Activated CD8-positive, alpha-beta memory T cell treated with anti-CD3 and anti-CD28 coated beads for 1 hour (primary cell): ENCODE measurements around the gene DEPDC5.
"Not testable (repeated sequence)": the region's sequence is repeated elsewhere in the genome, so short reads cannot be mapped to it uniquely, and the experiment has no call there.

Experiments used
- DNase-seq, 2 donors: peaks; one replicate each; pipeline ENCODE4 v3.0.0-alpha.2; 2020; ENCODE audit warnings: low read depth in 1 of 2; ENCODE audit errors: extremely low read depth in 1 of 2

The DEPDC5 gene

DNA sequence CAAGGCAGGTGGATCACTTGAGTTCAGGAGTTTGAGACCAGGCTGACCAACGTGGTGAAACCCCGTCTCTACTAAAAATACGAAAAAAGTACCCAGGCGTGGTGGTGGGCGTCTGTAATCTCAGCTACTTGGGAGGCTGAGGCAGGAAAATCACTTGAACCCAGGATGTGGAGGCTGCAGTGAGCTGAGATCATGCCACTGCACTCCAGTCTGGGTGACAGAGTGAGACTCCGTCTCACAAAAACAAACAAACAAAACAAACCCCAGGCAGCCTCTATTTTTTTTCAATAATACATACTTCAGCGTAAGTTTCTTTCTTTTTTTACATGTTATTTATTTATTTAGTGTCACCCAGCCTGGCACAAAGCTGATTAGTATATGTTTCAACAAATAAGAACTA, 60.1 kb downstream of the DEPDC5 start:
- not testable (repeated sequence) for DNase-seq

DNA sequence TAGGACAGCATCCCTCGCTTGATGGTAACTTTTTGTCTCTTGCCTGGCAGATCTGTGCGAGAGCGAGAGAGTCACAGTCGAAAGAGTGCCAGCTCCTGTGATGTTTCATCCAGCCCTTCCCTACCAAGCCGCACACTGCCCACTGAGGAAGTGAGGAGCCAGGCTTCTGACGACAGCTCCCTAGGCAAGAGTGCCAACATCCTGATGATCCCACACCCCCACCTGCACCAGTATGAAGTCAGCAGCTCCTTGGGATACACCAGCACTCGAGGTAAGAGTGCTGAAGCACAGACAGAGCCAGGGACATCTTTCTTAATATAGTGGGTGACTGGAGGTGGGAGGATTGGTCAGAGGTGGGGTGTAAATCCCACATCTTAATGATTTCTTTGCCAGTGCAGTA, 61.1 kb downstream of the DEPDC5 start:
- DNase-seq = no peak

DNA sequence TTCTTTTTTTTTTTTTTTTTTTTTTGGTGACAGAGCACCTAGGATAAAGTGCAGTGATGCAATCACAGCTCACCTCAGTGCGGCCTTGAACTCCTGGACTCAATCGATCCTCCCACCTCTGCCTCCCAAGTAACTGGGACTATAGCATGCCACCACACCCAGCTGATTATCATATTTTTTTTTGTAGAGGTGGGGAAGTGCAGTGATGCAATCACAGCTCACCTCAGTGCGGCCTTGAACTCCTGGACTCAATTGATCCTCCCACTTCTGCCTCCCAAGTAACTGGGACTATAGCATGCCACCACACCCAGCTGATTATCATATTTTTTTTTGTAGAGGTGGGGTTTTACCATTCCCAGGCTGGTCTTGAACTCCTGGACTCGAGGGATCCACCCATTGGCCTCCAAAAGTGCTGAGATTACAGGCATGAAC, 61.6 kb downstream of the DEPDC5 start:
- DNase-seq = not testable (repeated sequence)

DNA sequence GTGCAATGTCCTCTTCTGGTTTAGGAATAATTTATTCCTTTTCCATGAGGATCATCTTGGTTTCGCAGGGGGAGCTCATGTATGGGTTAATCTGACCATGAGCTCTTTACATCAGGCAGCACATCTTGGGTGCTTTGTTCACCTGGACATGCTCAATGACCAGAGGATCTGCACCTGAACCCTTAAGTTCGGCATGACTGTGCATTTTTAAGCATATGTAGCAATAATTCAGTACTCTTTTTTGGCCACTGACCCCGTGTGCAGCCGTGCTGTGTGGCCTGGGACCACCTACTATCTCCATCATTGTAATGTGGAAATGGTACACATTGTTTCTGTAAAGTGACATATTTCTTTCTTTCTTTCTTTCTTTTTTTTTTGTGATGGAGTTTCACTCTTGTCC, 62.9 kb downstream of the DEPDC5 start:
- no peak for DNase-seq

DNA sequence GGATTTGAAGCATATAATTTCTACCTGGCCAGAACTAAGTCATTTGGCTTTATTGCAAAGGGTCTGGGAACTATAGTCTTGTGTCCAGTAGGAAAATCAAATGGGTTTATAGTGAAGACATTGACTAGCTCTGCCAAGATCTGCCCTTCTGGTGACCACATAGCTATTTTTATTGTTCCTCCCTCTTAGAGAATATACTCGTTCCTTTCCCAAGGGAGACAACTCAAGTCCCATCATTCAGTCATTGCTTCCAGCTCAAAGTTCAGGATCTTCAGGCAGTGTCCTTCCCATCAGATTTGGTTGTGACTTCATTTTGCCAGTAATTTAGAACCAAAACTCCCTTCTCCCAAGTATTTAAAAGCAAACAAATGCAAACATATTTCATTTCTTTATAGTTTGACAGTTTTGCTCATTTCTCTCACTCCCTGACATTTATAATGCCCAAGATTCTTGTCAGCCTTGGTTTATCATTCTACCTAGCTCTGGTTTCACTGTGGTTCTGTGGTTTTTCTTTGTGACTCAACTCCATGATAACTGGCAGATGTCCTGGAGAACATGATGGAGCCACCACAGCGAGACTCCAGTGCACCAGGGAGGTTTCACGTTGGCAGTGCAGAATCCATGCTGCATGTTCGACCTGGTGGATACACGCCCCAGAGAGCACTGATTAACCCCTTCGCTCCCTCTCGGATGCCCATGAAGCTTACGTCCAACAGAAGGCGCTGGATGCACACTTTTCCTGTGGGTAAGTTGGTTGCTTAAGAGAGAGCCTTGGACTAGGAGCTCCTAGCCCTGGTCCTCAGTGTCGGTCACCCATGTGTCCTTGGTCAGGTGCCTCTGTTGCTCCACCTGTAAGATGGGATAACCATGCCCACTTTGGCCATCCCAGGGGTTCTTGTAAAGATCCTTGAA, 64.9 kb downstream of the DEPDC5 start:
- DNase-seq = no peak

DNA sequence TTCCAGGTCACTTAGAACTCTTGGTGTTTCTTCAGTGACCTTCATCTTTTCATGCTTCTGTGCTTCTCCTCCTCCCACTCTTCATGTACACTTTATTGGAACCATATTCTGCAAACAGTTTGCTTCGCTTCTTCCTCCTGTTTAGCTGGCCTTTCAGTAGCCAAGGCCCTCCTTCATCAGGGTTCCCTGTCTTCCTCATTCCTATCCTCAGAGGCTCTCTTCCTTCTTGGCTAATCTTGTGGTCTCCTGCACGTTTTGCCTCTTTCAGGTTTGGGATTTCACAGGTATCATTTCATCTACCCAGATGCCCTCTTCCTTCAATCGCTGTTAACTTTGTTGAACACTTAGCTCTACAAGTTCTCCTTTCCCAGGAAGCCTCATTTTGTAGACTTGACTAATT, 66.8 kb downstream of the DEPDC5 start:
- DNase-seq = no peak

DNA sequence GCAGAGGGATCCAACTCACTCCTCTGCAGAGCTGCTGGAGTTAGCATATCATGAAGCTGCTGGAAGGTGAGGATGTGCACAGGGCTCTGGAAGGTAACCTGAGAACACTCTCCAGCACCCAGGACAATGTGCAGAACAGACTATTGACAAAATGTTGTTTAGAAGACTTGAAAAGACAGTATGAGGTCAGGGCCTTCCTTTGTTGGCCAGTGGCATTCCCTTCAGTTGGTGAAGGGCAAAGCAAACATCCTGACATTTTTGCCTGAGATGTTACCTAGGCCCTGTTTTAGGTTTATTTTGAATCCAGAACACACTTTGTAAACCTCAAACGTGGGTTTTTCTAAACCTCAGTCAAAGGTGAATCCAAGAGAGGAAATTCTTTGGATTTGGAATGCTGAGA, 67.8 kb downstream of the DEPDC5 start:
- no peak for DNase-seq

DNA sequence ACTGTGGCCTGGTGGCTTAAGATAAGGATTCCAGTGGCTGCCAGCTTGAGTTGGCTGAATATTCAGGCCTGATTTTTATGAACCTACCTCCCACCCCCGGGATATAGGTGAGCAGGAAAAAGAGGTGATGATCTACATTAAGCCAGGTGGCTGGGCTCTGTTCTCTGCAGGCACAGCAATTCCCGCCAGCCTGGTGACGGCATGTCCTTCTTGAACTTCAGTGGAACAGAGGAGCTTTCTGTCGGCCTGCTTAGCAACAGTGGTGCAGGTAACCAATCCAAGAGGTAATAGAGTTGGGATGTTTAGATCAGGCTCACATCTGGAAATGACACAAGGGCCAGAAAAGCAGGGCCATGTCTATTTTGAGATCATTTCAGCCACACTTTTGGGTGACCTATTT, 68.7 kb downstream of the DEPDC5 start:
- no peak for DNase-seq

DNA sequence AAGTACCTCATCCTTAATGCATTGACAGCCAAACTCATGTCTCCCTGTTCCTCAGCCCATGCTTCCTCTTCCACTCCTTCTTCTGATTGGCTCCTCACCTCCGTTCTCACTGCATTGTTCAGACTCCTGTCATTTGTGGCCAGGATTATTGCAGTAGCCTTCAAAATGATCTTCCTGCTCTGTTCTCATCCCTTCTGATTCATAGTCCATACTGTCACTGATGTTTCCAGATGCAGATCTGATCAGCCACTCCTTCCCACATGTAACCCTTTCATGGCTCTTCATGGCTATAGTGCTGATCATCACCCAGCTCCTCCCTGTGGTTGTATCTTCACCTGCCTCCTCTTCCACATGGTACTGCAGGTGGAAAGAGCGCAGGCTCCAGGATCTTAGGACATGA, 71.7 kb downstream of the DEPDC5 start:
- DNase-seq = no peak

DNA sequence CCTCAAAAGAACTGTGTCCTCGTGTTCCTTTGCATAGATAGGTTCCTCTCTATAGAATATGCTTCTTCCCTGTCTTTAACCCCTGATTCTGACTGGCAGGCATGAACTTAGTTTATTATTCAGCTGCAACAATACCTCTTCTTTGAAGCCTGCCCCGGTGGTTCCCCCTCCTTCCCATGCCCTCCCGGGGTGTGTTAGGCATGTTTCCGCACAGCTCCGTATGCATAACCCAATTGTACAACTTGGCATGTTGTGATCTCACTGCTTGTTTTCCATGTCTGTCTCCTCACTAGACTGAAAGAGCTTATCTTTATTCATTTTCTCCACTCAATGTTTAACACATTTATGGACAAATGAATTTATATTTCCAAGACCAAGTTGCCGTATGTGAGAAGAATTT, 72.6 kb downstream of the DEPDC5 start:
- no peak for DNase-seq

DNA sequence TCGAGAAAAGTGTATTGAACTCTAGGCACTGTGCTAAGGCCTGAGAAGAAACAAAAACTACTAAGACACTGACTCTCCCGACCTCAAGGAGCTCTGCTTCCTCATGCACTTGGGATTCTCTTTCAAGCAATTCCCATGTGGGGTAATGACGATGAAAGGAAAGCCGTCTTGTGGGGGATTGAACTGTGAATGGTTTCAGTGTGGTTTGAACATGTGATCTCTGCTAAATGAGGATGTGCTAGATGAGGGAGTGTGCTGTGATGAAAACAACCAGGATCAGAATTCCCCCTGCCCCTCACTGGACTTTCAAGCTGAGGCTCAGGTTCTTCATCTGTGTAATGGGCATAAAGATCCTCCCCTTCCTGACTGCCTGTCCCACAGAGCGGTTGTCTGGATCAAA, 74.9 kb downstream of the DEPDC5 start:
- no peak for DNase-seq

DNA sequence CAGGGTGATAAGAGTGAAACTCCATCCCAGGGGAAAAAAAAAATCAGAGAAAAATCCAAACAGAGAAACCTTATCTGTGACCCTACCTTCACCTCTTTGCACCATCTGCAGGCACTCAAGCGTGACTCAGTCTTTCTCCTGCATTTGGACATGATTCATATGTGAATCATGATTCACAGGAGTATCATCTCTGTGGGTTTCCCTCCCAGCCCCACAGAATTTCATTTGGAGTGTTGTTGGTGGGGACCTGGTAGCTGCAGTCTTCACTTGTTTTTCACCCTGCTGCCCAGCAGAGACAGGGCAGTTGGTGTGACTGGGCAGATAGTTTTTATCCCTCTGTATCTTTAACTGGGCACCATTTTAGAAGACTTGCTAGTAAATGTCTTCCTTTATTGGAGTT, 75.7 kb downstream of the DEPDC5 start:
- DNase-seq = no peak

DNA sequence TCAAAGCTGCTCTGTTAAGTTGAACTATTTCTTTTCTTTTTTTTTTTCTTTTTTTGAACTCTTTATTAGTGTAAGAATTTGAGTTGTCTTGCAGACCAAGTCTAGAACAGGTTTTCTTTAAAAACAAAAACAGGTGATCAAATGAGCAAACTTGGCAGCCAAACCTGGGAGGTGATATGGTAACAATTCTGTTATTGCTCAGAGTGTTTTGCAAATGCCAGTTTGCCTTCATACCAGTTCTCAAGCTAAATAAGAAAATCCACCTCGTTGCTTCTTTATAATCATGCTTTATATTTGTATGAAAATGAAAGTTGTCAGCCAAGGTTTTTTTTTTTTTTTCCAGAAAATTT, 76.9 kb downstream of the DEPDC5 start:
- no peak for DNase-seq

DNA sequence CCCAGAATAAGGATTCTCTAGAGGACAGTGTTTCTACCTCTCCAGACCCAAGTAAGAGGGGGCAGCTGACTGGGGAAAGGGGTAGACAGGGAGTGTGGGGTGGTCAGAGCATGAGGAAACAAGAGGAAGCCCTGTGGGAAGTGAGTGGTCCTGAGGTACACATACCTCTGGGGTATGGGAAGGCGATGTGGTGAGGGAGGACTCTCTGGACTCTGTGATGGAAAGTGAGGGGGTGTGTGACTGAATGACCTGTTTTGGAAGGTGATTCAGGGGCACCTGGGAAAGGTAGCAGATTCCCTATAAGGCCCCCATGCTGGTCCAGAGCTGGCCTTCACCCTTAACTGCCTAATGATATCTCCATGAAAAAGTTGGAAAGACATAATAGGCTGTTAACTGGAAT, 80.1 kb downstream of the DEPDC5 start:
- DNase-seq = no peak

DNA sequence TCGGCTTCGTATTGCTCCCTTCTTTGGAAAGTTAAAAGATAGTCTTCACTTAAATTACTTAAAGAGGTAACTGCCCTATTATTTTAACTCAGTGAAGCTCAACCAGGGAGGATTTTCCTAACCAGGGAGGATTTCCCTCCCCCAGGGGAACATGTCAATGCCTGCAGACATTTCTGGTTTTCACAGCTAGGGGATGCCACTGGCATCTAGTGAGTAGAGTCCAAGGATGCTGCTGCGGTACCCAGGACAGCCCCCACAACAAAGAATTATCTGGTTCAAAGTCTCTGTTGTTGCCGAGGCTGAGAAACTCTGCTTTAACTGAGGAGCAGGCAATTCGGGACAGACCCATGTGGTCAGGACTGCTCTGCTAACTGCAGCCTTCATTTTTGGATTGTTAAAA, 82.2 kb downstream of the DEPDC5 start:
- DNase-seq = no peak

DNA sequence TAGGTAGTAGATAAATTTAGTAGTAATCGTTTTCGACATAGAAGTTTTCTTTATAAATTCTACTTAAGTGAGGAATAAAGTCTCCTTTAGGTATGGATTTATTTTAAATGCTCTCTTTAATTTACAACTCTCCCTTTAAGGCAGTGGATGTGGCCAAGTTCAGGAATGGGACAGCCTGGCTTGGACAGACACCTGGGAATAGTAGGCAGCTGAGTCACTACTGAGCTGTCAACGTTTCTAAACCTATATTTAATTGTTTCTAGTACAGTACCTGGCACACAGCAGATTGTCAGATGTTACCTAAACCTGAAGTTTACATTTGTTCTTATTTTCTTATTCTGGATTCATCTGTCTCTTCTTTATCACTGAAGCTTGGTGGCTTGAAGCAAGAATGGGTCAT, 85.1 kb downstream of the DEPDC5 start:
- DNase-seq = no peak

DNA sequence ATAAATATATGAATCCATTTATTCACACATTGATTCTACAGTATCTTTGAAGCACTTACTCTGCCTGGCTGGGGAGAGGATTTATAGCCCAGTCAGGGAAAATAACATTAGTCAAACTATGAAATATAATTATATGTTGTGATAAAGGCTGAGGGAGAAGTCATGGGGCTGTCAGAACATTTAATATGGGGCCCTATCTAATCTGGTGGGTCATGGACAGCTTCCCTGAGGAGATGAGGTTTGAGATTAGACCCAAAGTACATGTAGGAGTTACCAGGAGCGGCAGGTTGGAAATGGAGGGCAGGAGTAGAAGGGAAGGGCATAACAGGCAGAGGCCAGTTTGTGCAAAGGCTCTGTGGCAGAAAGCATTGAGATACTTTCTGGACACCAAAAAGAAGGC, 86.2 kb downstream of the DEPDC5 start:
- DNase-seq = no peak

DNA sequence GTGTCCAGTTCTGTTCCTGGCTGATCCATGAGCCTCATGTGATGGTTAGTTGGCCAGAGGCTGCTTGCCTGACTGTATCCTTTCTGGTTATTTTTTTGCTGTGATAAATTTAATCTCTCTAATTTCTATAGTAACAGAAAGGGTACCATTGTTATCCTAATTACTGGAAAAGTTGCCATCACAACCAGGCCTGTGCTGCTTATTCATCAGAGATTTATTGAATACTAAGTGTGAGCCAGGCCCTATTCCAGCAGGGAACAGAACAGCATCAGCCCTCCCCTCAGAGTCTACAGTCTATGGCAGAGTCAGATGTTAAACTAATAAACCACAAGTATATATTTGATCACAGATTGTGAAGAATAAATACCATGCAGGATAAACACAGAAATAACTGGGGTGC, 86.8 kb downstream of the DEPDC5 start:
- no peak for DNase-seq

DNA sequence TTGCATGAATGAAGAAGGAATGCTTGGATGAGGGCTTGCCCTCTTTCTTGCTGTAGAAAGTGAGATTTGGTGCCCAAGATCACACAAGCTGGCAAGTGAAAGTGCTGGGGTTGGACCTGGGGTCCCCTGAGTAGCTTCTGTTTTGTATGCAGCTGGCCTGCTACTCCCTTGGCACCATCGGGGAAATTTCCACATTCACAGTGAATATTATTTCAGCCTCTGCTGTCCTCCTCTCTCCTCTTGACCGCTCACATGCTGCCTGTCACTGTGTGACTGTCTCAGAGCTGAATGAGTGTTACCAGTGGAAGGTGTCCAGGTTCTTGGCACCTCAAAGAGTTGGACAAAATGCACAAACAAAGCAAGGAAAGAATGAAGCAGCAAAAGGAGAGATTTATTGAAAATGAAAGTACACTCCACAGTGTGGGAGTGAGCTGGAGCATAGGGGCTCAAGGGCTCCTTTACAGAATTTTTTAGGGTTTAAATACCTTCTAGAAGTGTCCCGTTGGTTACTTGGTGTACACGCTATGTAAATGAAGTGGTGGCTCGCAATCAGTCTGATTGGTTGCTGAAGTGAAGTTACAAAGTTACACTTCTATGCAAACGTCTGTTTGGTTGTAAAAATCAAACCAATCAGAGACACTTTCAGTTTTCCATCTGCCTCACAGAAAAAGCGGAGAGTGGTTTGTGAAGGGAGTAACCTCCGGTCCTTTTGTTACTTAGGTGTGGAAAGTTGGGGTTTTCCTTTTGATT, 87.4 kb downstream of the DEPDC5 start:
- DNase-seq = no peak

DNA sequence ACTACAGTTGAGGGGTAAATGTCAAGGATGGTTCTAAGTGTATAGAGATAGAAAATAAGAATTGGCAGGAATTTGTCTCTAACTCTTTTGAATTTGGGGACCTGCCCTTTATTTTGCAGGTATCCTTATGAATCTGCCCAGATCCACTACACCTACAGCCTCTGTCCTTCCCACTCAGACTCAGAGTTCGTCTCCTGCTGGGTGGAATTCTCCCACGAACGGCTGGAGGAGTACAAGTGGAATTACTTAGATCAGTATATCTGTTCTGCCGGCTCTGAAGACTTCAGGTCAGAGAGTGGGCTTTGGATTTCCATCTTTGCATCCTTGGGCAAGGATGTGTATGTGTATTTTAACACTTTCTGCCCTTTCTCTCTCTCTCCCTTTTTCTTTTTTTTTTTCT, 89.7 kb downstream of the DEPDC5 start:
- DNase-seq = no peak

DNA sequence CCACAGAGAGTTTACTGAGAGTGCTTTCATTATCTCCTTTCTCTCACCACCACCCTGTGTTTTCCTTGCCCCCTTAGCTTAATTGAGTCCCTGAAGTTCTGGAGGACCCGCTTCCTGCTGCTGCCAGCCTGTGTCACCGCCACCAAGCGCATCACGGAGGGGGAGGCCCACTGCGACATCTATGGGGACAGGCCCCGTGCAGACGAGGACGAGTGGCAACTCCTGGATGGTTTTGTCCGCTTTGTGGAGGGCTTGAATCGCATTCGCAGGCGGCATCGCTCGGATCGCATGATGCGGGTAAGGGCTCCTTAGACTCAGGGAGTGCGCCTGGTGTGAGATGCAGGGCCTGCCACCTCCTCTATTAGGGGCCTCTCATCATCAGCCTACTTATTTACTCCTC, 91.1 kb downstream of the DEPDC5 start:
- no peak for DNase-seq
